GM18517 (cell line): ENCODE measurements around the gene HTR1B.

Source experiments
- ATAC-seq: cut with Tn5 transposase; IDR thresholded peaks from one replicate; pipeline ENCODE4 v1.9.1; 2021; ENCODE audit warnings: mild to moderate bottlenecking, moderate library complexity; ENCODE audit not compliant: unreplicated experiment

HTR1B gene

GRCh38 chr6:77463308-77463860 is at the start of gene HTR1B:
HTR1B (minus strand) TSS chr6:77463491; CDS start chr6:77463403, 88 bp downstream.
- ATAC-seq: no peak

GRCh38 chr6:77512554-77512953 is 49.3 kb upstream of the HTR1B start:
- ATAC-seq: no peak

- ATAC-seq: no peak
Observed at GRCh38 chr6:77511860-77512259, 48.6 kb upstream of the HTR1B start.

GRCh38 chr6:77502981-77503380 is 39.7 kb upstream of the HTR1B start:
- no peak for ATAC-seq

GRCh38 chr6:77492530-77492929 is 29.2 kb upstream of the HTR1B start:
- no peak for ATAC-seq

- ATAC-seq: no peak
Observed at GRCh38 chr6:77487808-77488425, 24.6 kb upstream of the HTR1B start.

- ATAC-seq: no peak
Observed at GRCh38 chr6:77482981-77483380, 19.7 kb upstream of the HTR1B start.

- ATAC-seq: no peak
Observed at GRCh38 chr6:77474973-77475372, 11.7 kb upstream of the HTR1B start.

GRCh38 chr6:77474286-77474956 is 11.1 kb upstream of the HTR1B start:
- no peak for ATAC-seq

- ATAC-seq: no peak
Observed at GRCh38 chr6:77470983-77471382, 7.7 kb upstream of the HTR1B start.

GRCh38 chr6:77468939-77469338 is 5.6 kb upstream of the HTR1B start:
- ATAC-seq: no peak

- peak; percentile 72 for ATAC-seq
Observed at GRCh38 chr6:77466451-77467437, 3.5 kb upstream of the HTR1B start.

- ATAC-seq: peak; percentile 91
Observed at GRCh38 chr6:77466055-77466450, 2.8 kb upstream of the HTR1B start.

GRCh38 chr6:77464495-77464867 is 1.2 kb upstream of the HTR1B start:
- no peak for ATAC-seq

GRCh38 chr6:77463861-77464494 is 687 bp upstream of the HTR1B start:
- ATAC-seq: no peak

GRCh38 chr6:77462359-77463307 is 658 bp downstream of the HTR1B start:
- no peak for ATAC-seq

GRCh38 chr6:77461796-77462195 is 1.5 kb downstream of the HTR1B start:
- no peak for ATAC-seq

- ATAC-seq: no peak
Observed at GRCh38 chr6:77458421-77458820, 4.9 kb downstream of the HTR1B start.

GRCh38 chr6:77457720-77458349 is 5.5 kb downstream of the HTR1B start:
- ATAC-seq: no peak
